ENCODE results near the gene MEGF8. TPM values are rescaled to one million over a fixed set of nuclear protein-coding genes. Genes with fewer than 3 reads are reported as not detected.

Gene MEGF8
- total and polyA plus RNA-seq, 2 of the 13 experiments (the other 11 are each of a cell fraction or from before 2014, with no cell fraction given) = 4.0 to 8.8 TPM

DNA sequence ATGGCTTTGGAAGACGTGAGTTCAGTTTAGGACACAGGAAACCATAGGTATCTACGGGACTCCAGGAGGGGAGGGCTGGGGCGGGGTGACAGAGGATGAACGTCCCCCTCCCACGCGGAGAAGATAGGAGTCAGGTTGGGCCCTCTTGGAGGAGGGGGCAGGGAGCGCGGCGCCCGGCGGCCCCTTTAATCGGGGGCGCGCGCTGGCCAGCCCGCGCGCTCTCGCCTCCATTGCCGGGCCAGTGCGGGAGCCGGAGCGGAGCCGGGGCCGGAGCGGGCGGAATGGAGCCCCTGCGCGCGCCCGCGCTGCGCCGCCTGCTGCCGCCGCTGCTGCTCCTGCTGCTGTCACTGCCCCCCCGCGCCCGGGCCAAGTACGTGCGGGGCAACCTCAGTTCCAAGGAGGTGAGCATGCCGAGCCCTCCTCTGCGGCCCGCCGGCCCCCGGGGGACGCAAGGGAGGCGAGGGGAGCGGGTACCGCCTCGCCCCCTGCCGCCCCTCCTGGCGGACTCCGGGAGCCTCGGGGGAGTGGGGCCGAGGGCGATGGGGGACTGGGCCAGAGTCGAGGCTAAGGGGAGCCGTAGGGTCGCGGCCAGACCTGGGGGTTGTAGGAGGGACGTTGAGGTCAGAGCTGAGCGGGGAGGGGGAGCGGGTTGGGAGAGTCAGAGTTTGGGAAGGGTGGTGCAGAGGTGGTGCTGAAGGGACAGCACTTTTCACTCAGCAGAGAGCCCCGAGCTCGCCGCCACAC is 12.2 kb upstream of the MEGF8 start, which contains the start of gene TMEM145 (continued):
- TF ChIP-seq ZNF687 (CRISPR knock-in tag; IDR thresholded peaks at IDR 0.05) (peak; percentile 70), ZNF556 (CRISPR knock-in tag; IDR thresholded peaks at IDR 0.05; ENCODE audit: borderline replicate concordance) (no peak), NBN (conservative IDR thresholded peaks at IDR 0.05) (no peak), FLYWCH1 (CRISPR knock-in tag; IDR thresholded peaks at IDR 0.05) (no peak), YY1 (IDR thresholded peaks at IDR 0.05; ENCODE audit: insufficient read depth, insufficient replicate concordance, low read depth, low read length) (peak; percentile 71), CAMTA2 (CRISPR knock-in tag; IDR thresholded peaks at IDR 0.05; ENCODE audit: borderline replicate concordance) (no peak), NONO (IDR thresholded peaks at IDR 0.05) (no peak), NONO (CRISPR knock-in tag; conservative IDR thresholded peaks at IDR 0.05) (peak; percentile 55), LCORL (IDR thresholded peaks at IDR 0.05) (no peak), LCORL (CRISPR knock-in tag; IDR thresholded peaks at IDR 0.05) (0 out of 2 replicates have a peak, but pooled peaks have one; percentile 24), UBTF (CRISPR knock-in tag; IDR thresholded peaks at IDR 0.05) (peak; percentile 47; the same call in 1 of the 2 replicates), CSRNP1 (CRISPR knock-in tag; IDR thresholded peaks at IDR 0.05) (0 out of 2 replicates have a peak, but pooled peaks have one; percentile 60), ZNF343 (CRISPR knock-in tag; IDR thresholded peaks at IDR 0.05) (no peak), MIER3 (CRISPR knock-in tag; IDR thresholded peaks at IDR 0.05; ENCODE audit: borderline replicate concordance) (no peak)
- TF ChIP-seq, protein P1, sequence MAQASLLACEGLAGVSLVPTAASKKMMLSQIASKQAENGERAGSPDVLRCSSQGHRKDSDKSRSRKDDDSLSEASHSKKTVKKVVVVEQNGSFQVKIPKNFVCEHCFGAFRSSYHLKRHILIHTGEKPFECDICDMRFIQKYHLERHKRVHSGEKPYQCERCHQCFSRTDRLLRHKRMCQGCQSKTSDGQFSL (CRISPR knock-in tag; IDR thresholded peaks at IDR 0.05) = peak; percentile 58; the same call in 1 of the 2 replicates
- TF ChIP-seq, protein P2, sequence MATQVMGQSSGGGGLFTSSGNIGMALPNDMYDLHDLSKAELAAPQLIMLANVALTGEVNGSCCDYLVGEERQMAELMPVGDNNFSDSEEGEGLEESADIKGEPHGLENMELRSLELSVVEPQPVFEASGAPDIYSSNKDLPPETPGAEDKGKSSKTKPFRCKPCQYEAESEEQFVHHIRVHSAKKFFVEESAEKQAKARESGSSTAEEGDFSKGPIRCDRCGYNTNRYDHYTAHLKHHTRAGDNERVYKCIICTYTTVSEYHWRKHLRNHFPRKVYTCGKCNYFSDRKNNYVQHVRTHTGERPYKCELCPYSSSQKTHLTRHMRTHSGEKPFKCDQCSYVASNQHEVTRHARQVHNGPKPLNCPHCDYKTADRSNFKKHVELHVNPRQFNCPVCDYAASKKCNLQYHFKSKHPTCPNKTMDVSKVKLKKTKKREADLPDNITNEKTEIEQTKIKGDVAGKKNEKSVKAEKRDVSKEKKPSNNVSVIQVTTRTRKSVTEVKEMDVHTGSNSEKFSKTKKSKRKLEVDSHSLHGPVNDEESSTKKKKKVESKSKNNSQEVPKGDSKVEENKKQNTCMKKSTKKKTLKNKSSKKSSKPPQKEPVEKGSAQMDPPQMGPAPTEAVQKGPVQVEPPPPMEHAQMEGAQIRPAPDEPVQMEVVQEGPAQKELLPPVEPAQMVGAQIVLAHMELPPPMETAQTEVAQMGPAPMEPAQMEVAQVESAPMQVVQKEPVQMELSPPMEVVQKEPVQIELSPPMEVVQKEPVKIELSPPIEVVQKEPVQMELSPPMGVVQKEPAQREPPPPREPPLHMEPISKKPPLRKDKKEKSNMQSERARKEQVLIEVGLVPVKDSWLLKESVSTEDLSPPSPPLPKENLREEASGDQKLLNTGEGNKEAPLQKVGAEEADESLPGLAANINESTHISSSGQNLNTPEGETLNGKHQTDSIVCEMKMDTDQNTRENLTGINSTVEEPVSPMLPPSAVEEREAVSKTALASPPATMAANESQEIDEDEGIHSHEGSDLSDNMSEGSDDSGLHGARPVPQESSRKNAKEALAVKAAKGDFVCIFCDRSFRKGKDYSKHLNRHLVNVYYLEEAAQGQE (IDR thresholded peaks at IDR 0.05; ENCODE audit: borderline replicate concordance in 1 of 2, low read depth in 1 of 2, low read length in 2 of 2) = peak; percentile 56 to 91
